H1 (cell line): ENCODE measurements around the gene IFT74. TPM values are rescaled to one million over a fixed set of nuclear protein-coding genes. Genes with fewer than 3 reads are reported as not detected.

Source experiments
- CTCF ChIA-PET: fragments of 300-600 bp; sonication (Branson Sonifier 250); formaldehyde crosslinking; loops from one replicate; lab custom pipeline; 2021; ENCODE audit not compliant: partially characterized antibody; lab: Charles Lee
- POLR2A ChIA-PET: fragments of 300-600 bp; sonication (Branson Sonifier 250); formaldehyde crosslinking; loops from one replicate; lab custom pipeline; 2021; ENCODE audit warnings: inconsistent platforms; ENCODE audit not compliant: partially characterized antibody; lab: Charles Lee
- DNase-seq, 2 experiments: peaks; one replicate each; pipeline versions ENCODE4 v3.0.0 to v3.0.0-alpha.2; 2010 to 2022; ENCODE audit warnings: low spot score in 2 of 2, low read depth in 1 of 2, mixed read lengths in 1 of 2
- FAIRE-seq: peaks from 2 replicates; lab custom pipeline; 2011; peaks lifted over from hg19 to GRCh38; lab: Jason Lieb, UNC
- H2AFZ ChIP-seq: 2 replicates; pipeline ENCODE4 v1.8.1; 2012; ENCODE audit warnings: low read length, inconsistent platforms
- H2AK5ac ChIP-seq: 2 replicates; pipeline ENCODE4 v1.6.1; 2013; ENCODE audit warnings: low read depth, low read length
- H2BK120ac ChIP-seq: replicated peaks from 2 replicates; pipeline ENCODE3; 2013; ENCODE audit warnings: low read depth, low read length, inconsistent platforms
- H2BK12ac ChIP-seq: 2 replicates; pipeline ENCODE4 v1.6.1; 2013; ENCODE audit warnings: low read depth, low read length
- H2BK15ac ChIP-seq: 2 replicates; pipeline ENCODE4 v1.6.1; 2013; ENCODE audit warnings: low read length
- H2BK20ac ChIP-seq: 2 replicates; pipeline ENCODE4 v1.6.1; 2013; ENCODE audit warnings: low read length
- H2BK5ac ChIP-seq: 2 replicates; pipeline ENCODE4 v1.6.1; 2013; ENCODE audit warnings: low read depth, low read length
- H3K14ac ChIP-seq: 2 replicates; pipeline ENCODE4 v1.6.1; 2013; ENCODE audit warnings: inconsistent platforms; ENCODE audit not compliant: insufficient read length
- H3K18ac ChIP-seq: 2 replicates; pipeline ENCODE4 v1.6.1; 2013; ENCODE audit warnings: low read length; ENCODE audit errors: extremely low read depth
- H3K23ac ChIP-seq: 2 replicates; pipeline ENCODE4 v1.6.1; 2013; ENCODE audit warnings: inconsistent platforms; ENCODE audit not compliant: insufficient read length
- H3K23me2 ChIP-seq: 2 replicates; pipeline ENCODE4 v1.6.1; 2013; ENCODE audit warnings: low read depth, low read length
- H3K27ac ChIP-seq: 2 replicates; pipeline ENCODE4 v1.6.1; 2011; ENCODE audit warnings: low read depth, low read length, inconsistent platforms
- H3K27me3 ChIP-seq, 4 experiments: replicated peaks in 1 of 4; 1 replicate in 1 of 4; 2 replicates in 3 of 4; pipeline versions ENCODE4 v1.6.1 to v1.8.1; 2011 to 2013; ENCODE audit warnings: low read length in 3 of 4, mild to moderate bottlenecking in 3 of 4, inconsistent platforms in 2 of 4, mixed read lengths in 2 of 4, moderate library complexity in 1 of 4; ENCODE audit not compliant: control insufficient read depth in 3 of 4, insufficient read depth in 3 of 4; ENCODE audit errors: extremely low read depth in 1 of 4
- H3K36me3 ChIP-seq, 4 experiments: 2 replicates each; pipeline versions ENCODE4 v1.6.1 to v1.8.1; 2011 to 2013; ENCODE audit warnings: mild to moderate bottlenecking in 4 of 4, low read length in 3 of 4, moderate library complexity in 2 of 4, control low read depth in 1 of 4, inconsistent platforms in 1 of 4; ENCODE audit not compliant: insufficient read depth in 4 of 4, control insufficient read depth in 2 of 4
- H3K4ac ChIP-seq: replicated peaks from 2 replicates; pipeline ENCODE3; 2013; ENCODE audit warnings: low read length, low read depth, mixed read lengths, inconsistent platforms; ENCODE audit not compliant: insufficient read length
- H3K4me1 ChIP-seq, 4 experiments: replicated peaks in 1 of 4; 1 replicate in 1 of 4; 2 replicates in 3 of 4; pipeline versions ENCODE4 v1.6.1 to v1.8.1; 2011 to 2013; ENCODE audit warnings: low read length in 3 of 4, inconsistent platforms in 2 of 4, mixed read lengths in 1 of 4; ENCODE audit not compliant: insufficient read depth in 4 of 4, control insufficient read depth in 3 of 4
- H3K4me2 ChIP-seq, 2 experiments: 2 replicates each; pipeline versions ENCODE4 v1.6.1 to v1.8.1; 2011 to 2013; ENCODE audit warnings: low read depth in 2 of 2, low read length in 2 of 2, control low read depth in 1 of 2, inconsistent platforms in 1 of 2, mild to moderate bottlenecking in 1 of 2; ENCODE audit not compliant: insufficient read depth in 1 of 2
- H3K4me3 ChIP-seq, 4 experiments: fragments of 200-600, 300-600 bp in 1 of 4; sonication (generic), shearing (Covaris generic), sonication (Bioruptor Twin) in 1 of 4; 2 replicates each; pipeline versions ENCODE4 v1.5.1 to v1.8.1; 2011 to 2016; ENCODE audit warnings: low read length in 4 of 4, low read depth in 3 of 4, control low read depth in 2 of 4, inconsistent platforms in 2 of 4, mild to moderate bottlenecking in 2 of 4, mixed read lengths in 1 of 4, moderate library complexity in 1 of 4; ENCODE audit not compliant: insufficient read depth in 2 of 4; ENCODE audit errors: extremely low read depth in 1 of 4
- H3K56ac ChIP-seq: replicated peaks from 2 replicates; pipeline ENCODE3; 2013; ENCODE audit warnings: low read depth, mild to moderate bottlenecking, mixed read lengths, low read length, inconsistent platforms; ENCODE audit not compliant: insufficient read length
- H3K79me1 ChIP-seq: 2 replicates; pipeline ENCODE4 v1.6.1; 2013; ENCODE audit warnings: low read depth, low read length, control low read depth
- H3K79me2 ChIP-seq, 2 experiments: 2 replicates each; pipeline versions ENCODE4 v1.6.1 to v1.8.1; 2012 to 2013; ENCODE audit warnings: low read length in 2 of 2, mild to moderate bottlenecking in 2 of 2, inconsistent platforms in 1 of 2; ENCODE audit not compliant: insufficient read depth in 2 of 2, control insufficient read depth in 1 of 2
- H3K9ac ChIP-seq, 4 experiments: replicated peaks in 1 of 4; 1 replicate in 1 of 4; 2 replicates in 3 of 4; pipeline versions ENCODE4 v1.6.1 to v1.8.1; 2011 to 2013; ENCODE audit warnings: low read depth in 3 of 4, low read length in 3 of 4, control low read depth in 2 of 4, mild to moderate bottlenecking in 2 of 4, moderate library complexity in 2 of 4, inconsistent platforms in 1 of 4; ENCODE audit errors: extremely low read depth in 1 of 4
- H3K9me3 ChIP-seq, 2 experiments: 2 replicates each; pipeline versions ENCODE4 v1.6.1 to v1.8.1; 2012 to 2013; ENCODE audit warnings: mild to moderate bottlenecking in 2 of 2, moderate library complexity in 2 of 2, control low read depth in 1 of 2, inconsistent platforms in 1 of 2, low read depth in 1 of 2, low read length in 1 of 2, mixed read lengths in 1 of 2; ENCODE audit not compliant: insufficient read depth in 2 of 2
- H4K20me1 ChIP-seq, 2 experiments: replicated peaks in 1 of 2; 2 replicates each; pipeline versions ENCODE3 to v1.8.1; 2011 to 2013; ENCODE audit warnings: inconsistent platforms in 2 of 2, low read length in 2 of 2, mild to moderate bottlenecking in 1 of 2; ENCODE audit not compliant: insufficient read depth in 2 of 2, control insufficient read depth in 1 of 2
- H4K5ac ChIP-seq: 2 replicates; pipeline ENCODE4 v1.6.1; 2013; ENCODE audit warnings: low read length, low read depth, mixed read lengths, inconsistent platforms; ENCODE audit not compliant: insufficient read length
- H4K8ac ChIP-seq: 2 replicates; pipeline ENCODE4 v1.8.0; 2013; ENCODE audit warnings: mild to moderate bottlenecking, moderate library complexity, low read length, inconsistent platforms; ENCODE audit not compliant: insufficient read depth; ENCODE audit errors: extremely low read depth
- H4K91ac ChIP-seq: replicated peaks from 2 replicates; pipeline ENCODE3; 2013; ENCODE audit warnings: low read length, mixed read lengths, inconsistent platforms; ENCODE audit not compliant: insufficient read length
- CBX8 ChIP-seq: fragments of 300-800, 300-1000 bp; sonication (generic); IDR thresholded peaks from 2 replicates; pipeline ENCODE4 v1.7.1; 2016; ENCODE audit warnings: low read depth, low read length, borderline replicate concordance
- FOSL1 ChIP-seq: IDR thresholded peaks from 2 replicates; pipeline ENCODE4 v1.6.1; 2011; ENCODE audit warnings: mild to moderate bottlenecking, low read depth, low read length, moderate library complexity; ENCODE audit not compliant: insufficient read depth
- GABPA ChIP-seq: IDR thresholded peaks from 2 replicates; pipeline ENCODE4 v1.6.1; 2011; ENCODE audit warnings: mild to moderate bottlenecking, low read length, moderate library complexity, borderline replicate concordance; ENCODE audit not compliant: insufficient read depth
- HDAC2 ChIP-seq, 2 experiments: fragments of 300-600 bp in 1 of 2; sonication (generic) in 1 of 2; IDR thresholded peaks; 2 replicates each; pipeline ENCODE4 v1.6.1; 2011 to 2012; ENCODE audit warnings: low read depth in 2 of 2, low read length in 2 of 2, mild to moderate bottlenecking in 2 of 2, moderate library complexity in 2 of 2, borderline replicate concordance in 1 of 2, inconsistent platforms in 1 of 2
- JUND ChIP-seq: IDR thresholded peaks from 2 replicates; pipeline ENCODE4 v1.6.1; 2011; ENCODE audit warnings: mild to moderate bottlenecking, improper control_type of control experiment, low read length
- NANOG ChIP-seq: IDR thresholded peaks from 2 replicates; pipeline ENCODE4 v1.6.1; 2011; ENCODE audit warnings: low read length, low read depth, mild to moderate bottlenecking, inconsistent platforms; ENCODE audit not compliant: insufficient read depth, poor library complexity, severe bottlenecking
- NRF1 ChIP-seq: IDR thresholded peaks from 2 replicates; pipeline ENCODE4 v1.6.1; 2011; ENCODE audit warnings: mild to moderate bottlenecking, low read depth, low read length, improper control_type of control experiment
- PHF8 ChIP-seq: fragments of 200-600 bp; sonication (generic); conservative IDR thresholded peaks from 2 replicates; pipeline ENCODE4 v1.7.1; 2012; ENCODE audit warnings: low read depth, mild to moderate bottlenecking, inconsistent platforms, low read length, moderate library complexity
- SUZ12 ChIP-seq: fragments of 200-600 bp; sonication (generic); IDR thresholded peaks from 2 replicates; pipeline ENCODE4 v1.6.1; 2012; ENCODE audit warnings: mild to moderate bottlenecking, inconsistent platforms, low read length, moderate library complexity, mixed read lengths
- TAF1 ChIP-seq: IDR thresholded peaks from 2 replicates; pipeline ENCODE4 v1.6.1; 2011; ENCODE audit warnings: mild to moderate bottlenecking, low read depth, low read length
- TAF7 ChIP-seq: optimal IDR thresholded peaks from 2 replicates; pipeline ENCODE3; 2011; ENCODE audit warnings: low read depth, mild to moderate bottlenecking, inconsistent platforms, low read length, moderate library complexity, borderline replicate concordance
- TCF12 ChIP-seq: IDR thresholded peaks from 2 replicates; pipeline ENCODE4 v1.6.1; 2011; ENCODE audit warnings: low read depth, mild to moderate bottlenecking, low read length
- ZNF274 ChIP-seq: IDR thresholded peaks from 2 replicates; pipeline ENCODE4 v1.7.0; 2012; ENCODE audit warnings: low read length, borderline replicate concordance; ENCODE audit errors: extremely low read depth
- polyA plus RNA-seq, 7 experiments: library from polyadenylated mRNA; depleted of rRNA in 3 of 7; stranded (reverse) in 5 of 7; unstranded in 2 of 7; fragments of >200 nt in 5 of 7; fragments of 200-250 nt in 2 of 7; gene quantifications; 1 replicate in 5 of 7; 2 replicates in 1 of 7; 4 replicates in 1 of 7; pipeline versions ENCODE4 v1.2.1 to v1.2.3, GENCODE V29; 2011 to 2013; ENCODE audit warnings: missing spikeins in 2 of 7, mixed read lengths in 2 of 7
- total RNA-seq: library from RNA; stranded (reverse); fragmentation: NEBNext Ultra II Directional; extraction: Animal tissue kit (Norgen Biotek cat#: 25700); gene quantifications from 2 replicates; pipeline ENCODE4 v1.2.1, GENCODE V29; 2021

IFT74 gene
- total and polyA plus RNA-seq, 2 of the 8 experiments (the other 6 are each of a cell fraction or from before 2014, with no cell fraction given) = 4.4 to 17.8 TPM

GRCh38 chr9:27054841-27055240 lies 98.6 kb downstream of the IFT74 start:
- no peak overlapping the region for H3K4ac ChIP-seq
- DNase-seq = no peak
- H2AFZ ChIP-seq = no peak overlapping the region
- no peak overlapping the region for H3K4me3 ChIP-seq
- H3K23ac ChIP-seq = no peak overlapping the region
- no peak overlapping the region for H3K4me2 ChIP-seq
- H4K91ac ChIP-seq = no peak overlapping the region
- ChIA-PET CTCF (interaction anchor here (1.4 kb wide), 1 partner anchor 22 kb away, joined by 4 read pairs; no protein-coding TSS in a partner anchor), POLR2A (no interaction called here)
- no peak overlapping the region for H2BK15ac ChIP-seq
- no peaks in the 10 kb centered on the region for H3K27me3 ChIP-seq
- no peak overlapping the region for H2BK12ac ChIP-seq
- H4K8ac ChIP-seq = no peak overlapping the region
- H3K27ac ChIP-seq = no peak overlapping the region
- H2AK5ac ChIP-seq = no peak overlapping the region
- no peaks in the 10 kb centered on the region for H3K4me1 ChIP-seq
- no peaks in the 10 kb centered on the region for H3K9me3 ChIP-seq
- FAIRE-seq = no peak
- H3K9ac ChIP-seq = no peak overlapping the region
- H2BK120ac ChIP-seq = no peak overlapping the region
- H3K79me1 ChIP-seq = no peaks in the 10 kb centered on the region
- H3K23me2 ChIP-seq = no peaks in the 10 kb centered on the region
- no peak overlapping the region for H2BK20ac ChIP-seq
- no peak overlapping the region for H4K5ac ChIP-seq
- no peak overlapping the region for H2BK5ac ChIP-seq
- H3K14ac ChIP-seq = no peak overlapping the region
- H4K20me1 ChIP-seq = no peaks in the 10 kb centered on the region
- H3K79me2 ChIP-seq = no peaks in the 10 kb centered on the region
- H3K36me3 ChIP-seq = no peaks in the 10 kb centered on the region
- no peak overlapping the region for H3K18ac ChIP-seq
- no peak overlapping the region for H3K56ac ChIP-seq
- TF ChIP-seq GABPA (no peak), TCF12 (no peak), SUZ12 (no peak), TAF1 (no peak), TAF7 (no peak), FOSL1 (no peak), PHF8 (no peak), HDAC2 (IDR thresholded peaks at IDR 0.05; ENCODE audit: borderline replicate concordance in 1 of 2, low read depth in 2 of 2, low read length in 2 of 2) (no peak), NANOG (no peak), CBX8 (no peak), NRF1 (no peak), JUND (no peak), ZNF274 (no peak)
